ENCODE data around the gene BAIAP3. TPM values are rescaled to one million over a fixed set of nuclear protein-coding genes. Genes with fewer than 3 reads are reported as not detected.

Gene BAIAP3
- polyA plus RNA-seq, 3 donors from 2014 or later, result 1.9 to 4.0 TPM; not detected in 1

- DNase-seq, result no peak
- H3K27ac Mint-ChIP-seq, result no peak overlapping the region
- no peaks in the 10 kb centered on the region for H3K9me3 Mint-ChIP-seq
- H3K27me3 Mint-ChIP-seq (ENCODE audit: low read depth in 3 of 3), result peaks cover 4 to 13% (median 10%) of the 10 kb centered on the region in 3 donors
- H3K4me1 Mint-ChIP-seq, result peaks cover 19% of the 10 kb centered on the region in 2 donors
- H3K36me3 Mint-ChIP-seq, result no peaks in the 10 kb centered on the region
- H3K4me3 Mint-ChIP-seq, result peak overlapping the region in 1 of 5 donors; percentile 10
Measured at GRCh38 chr16:1335211-1335971, 1.9 kb downstream of the BAIAP3 start.

GRCh38 chr16:1335996-1336395 is 2.6 kb downstream of the BAIAP3 start:
- Mint-ChIP-seq H3K27ac (no peak overlapping the region), H3K4me3 (no peak overlapping the region), H3K9me3 (no peaks in the 10 kb centered on the region), H3K36me3 (no peaks in the 10 kb centered on the region), H3K4me1 (peaks cover 18 to 20% of the 10 kb centered on the region in 2 donors), H3K27me3 (ENCODE audit: low read depth in 3 of 3) (peaks cover 4 to 15% (median 10%) of the 10 kb centered on the region in 3 donors)
- no peak for DNase-seq

GRCh38 chr16:1336619-1337018 is 3.2 kb downstream of the BAIAP3 start:
- no peaks in the 10 kb centered on the region for H3K9me3 Mint-ChIP-seq
- no peak overlapping the region for H3K27ac Mint-ChIP-seq
- H3K4me3 Mint-ChIP-seq, result no peak overlapping the region
- DNase-seq, result no peak
- peaks cover 4 to 14% (median 8%) of the 10 kb centered on the region in 3 donors for H3K27me3 Mint-ChIP-seq (ENCODE audit: low read depth in 3 of 3)
- H3K36me3 Mint-ChIP-seq, result no peaks in the 10 kb centered on the region
- peaks cover 12 to 14% of the 10 kb centered on the region in 2 donors for H3K4me1 Mint-ChIP-seq

GRCh38 chr16:1337486-1337885 is 4.0 kb downstream of the BAIAP3 start:
- H3K27ac Mint-ChIP-seq, result no peak overlapping the region
- H3K36me3 Mint-ChIP-seq, result no peaks in the 10 kb centered on the region
- DNase-seq, result no peak
- H3K4me1 Mint-ChIP-seq, result peaks cover 7 to 13% of the 10 kb centered on the region in 2 donors
- H3K4me3 Mint-ChIP-seq, result no peak overlapping the region
- H3K27me3 Mint-ChIP-seq (ENCODE audit: low read depth in 3 of 3), result peaks cover 1 to 7% (median 2%) of the 10 kb centered on the region in 3 donors
- H3K9me3 Mint-ChIP-seq, result no peaks in the 10 kb centered on the region

- H3K27ac Mint-ChIP-seq, result no peak overlapping the region
- H3K4me1 Mint-ChIP-seq, result peaks cover 10 to 17% of the 10 kb centered on the region in 2 donors
- DNase-seq, result peak in 1 of 3 donors; percentile 20
- H3K4me3 Mint-ChIP-seq, result no peak overlapping the region
- peaks cover 0 to 8% (median 2%) of the 10 kb centered on the region in 3 donors for H3K27me3 Mint-ChIP-seq (ENCODE audit: low read depth in 3 of 3)
- no peaks in the 10 kb centered on the region for H3K9me3 Mint-ChIP-seq
- no peaks in the 10 kb centered on the region for H3K36me3 Mint-ChIP-seq
Measured at GRCh38 chr16:1338119-1338730, 4.8 kb downstream of the BAIAP3 start.

- Mint-ChIP-seq H3K27ac (no peak overlapping the region), H3K27me3 (ENCODE audit: low read depth in 3 of 3) (peaks cover 0 to 8% (median 2%) of the 10 kb centered on the region in 3 donors), H3K36me3 (no peaks in the 10 kb centered on the region), H3K4me1 (peaks cover 12 to 20% of the 10 kb centered on the region in 2 donors), H3K9me3 (no peaks in the 10 kb centered on the region), H3K4me3 (no peak overlapping the region)
- DNase-seq, result no peak
Measured at GRCh38 chr16:1338855-1339675, 5.6 kb downstream of the BAIAP3 start.

GRCh38 chr16:1340730-1341494 is 7.5 kb downstream of the BAIAP3 start:
- H3K9me3 Mint-ChIP-seq, result no peaks in the 10 kb centered on the region
- H3K27me3 Mint-ChIP-seq (ENCODE audit: low read depth in 3 of 3), result peaks cover 0 to 5% (median 2%) of the 10 kb centered on the region in 3 donors
- no peaks in the 10 kb centered on the region for H3K36me3 Mint-ChIP-seq
- H3K4me1 Mint-ChIP-seq, result peaks cover 12 to 18% of the 10 kb centered on the region in 2 donors
- H3K27ac Mint-ChIP-seq, result no peak overlapping the region
- H3K4me3 Mint-ChIP-seq, result no peak overlapping the region
- DNase-seq, result no peak

- Mint-ChIP-seq H3K27ac (no peak overlapping the region), H3K36me3 (no peaks in the 10 kb centered on the region), H3K9me3 (no peaks in the 10 kb centered on the region), H3K4me1 (peaks cover 12 to 18% of the 10 kb centered on the region in 2 donors), H3K4me3 (peak overlapping the region; percentile 65 to 79 (median 76)), H3K27me3 (ENCODE audit: low read depth in 3 of 3) (peaks cover 0 to 5% (median 2%) of the 10 kb centered on the region in 3 donors)
- DNase-seq, result no peak
Measured at GRCh38 chr16:1341495-1342420, 8.3 kb downstream of the BAIAP3 start.

GRCh38 chr16:1342526-1343427 is 9.3 kb downstream of the BAIAP3 start:
- H3K4me3 Mint-ChIP-seq, result peak overlapping the region; percentile 65 to 79 (median 76)
- peaks cover 0 to 3% (median 2%) of the 10 kb centered on the region in 3 donors for H3K27me3 Mint-ChIP-seq (ENCODE audit: low read depth in 3 of 3)
- DNase-seq, result peak; percentile 93 to 96 (median 94)
- no peaks in the 10 kb centered on the region for H3K36me3 Mint-ChIP-seq
- peak overlapping the region in 5 of 6 donors; percentile 18 to 67 (median 34) for H3K27ac Mint-ChIP-seq
- H3K9me3 Mint-ChIP-seq, result no peaks in the 10 kb centered on the region
- H3K4me1 Mint-ChIP-seq, result peaks cover 12 to 18% of the 10 kb centered on the region in 2 donors

- Mint-ChIP-seq H3K4me3 (peak overlapping the region; percentile 65 to 79 (median 76)), H3K4me1 (peaks cover 12 to 18% of the 10 kb centered on the region in 2 donors), H3K36me3 (no peaks in the 10 kb centered on the region), H3K9me3 (no peaks in the 10 kb centered on the region), H3K27ac (peak overlapping the region in 3 of 6 donors; percentile 18 to 67 (median 46)), H3K27me3 (ENCODE audit: low read depth in 3 of 3) (peaks cover 0 to 3% (median 2%) of the 10 kb centered on the region in 3 donors)
- DNase-seq, result no peak
Measured at GRCh38 chr16:1343428-1344242, 10.2 kb downstream of the BAIAP3 start.

GRCh38 chr16:1344499-1344898 is 11.1 kb downstream of the BAIAP3 start:
- Mint-ChIP-seq H3K36me3 (no peaks in the 10 kb centered on the region), H3K27me3 (ENCODE audit: low read depth in 3 of 3) (peaks cover 0 to 4% (median 3%) of the 10 kb centered on the region in 3 donors), H3K4me3 (no peak overlapping the region), H3K4me1 (peaks cover 12 to 20% of the 10 kb centered on the region in 2 donors), H3K9me3 (no peaks in the 10 kb centered on the region), H3K27ac (no peak overlapping the region)
- no peak for DNase-seq

Data from immature natural killer cell (primary cell).